Stimulated activated CD4-positive, alpha-beta T cell treated with anti-CD3 and anti-CD28 coated beads, Interleukin-4, amount 100 ng/mL, for 24 hours (primary cell): ENCODE results near the gene SAPCD2.

Experiments used
- DNase-seq: peaks from one replicate; pipeline ENCODE4 v3.0.0-alpha.2; 2020

Gene SAPCD2

GRCh38 chr9:137014166-137014565, 56.2 kb downstream of the SAPCD2 start:
- no peak for DNase-seq

DNA sequence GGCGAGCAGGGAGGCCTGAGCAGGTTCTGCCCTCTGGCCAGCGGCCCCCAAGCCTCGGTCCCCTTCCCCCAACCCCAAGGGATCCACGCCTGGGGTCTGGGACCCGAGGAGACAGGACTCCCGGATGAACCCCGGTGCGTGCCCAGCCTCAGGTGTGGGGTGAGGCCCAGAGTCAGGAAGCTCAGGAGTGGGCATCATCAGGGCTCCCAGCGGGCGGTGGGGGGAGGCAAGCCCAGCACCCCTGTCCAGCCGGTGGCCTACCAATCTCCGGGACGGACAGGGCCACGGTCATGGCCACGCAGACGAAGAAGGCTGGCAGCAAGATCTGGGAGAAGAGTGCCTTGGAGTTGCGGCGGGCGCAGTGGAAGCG, 56.8 kb downstream of the SAPCD2 start:
- no peak for DNase-seq

- no peak for DNase-seq
Measured at GRCh38 chr9:137012694-137013570, 57.4 kb downstream of the SAPCD2 start.
